ENCODE measurements around the gene TBL1X. TPM values are rescaled to one million over a fixed set of nuclear protein-coding genes. Genes with fewer than 3 reads are reported as not detected.

TBL1X gene
- total and polyA plus RNA-seq, 2 donors (not counting 1 experiment from before 2014, with no cell fraction given): 8.8 to 65.1 TPM

DNA sequence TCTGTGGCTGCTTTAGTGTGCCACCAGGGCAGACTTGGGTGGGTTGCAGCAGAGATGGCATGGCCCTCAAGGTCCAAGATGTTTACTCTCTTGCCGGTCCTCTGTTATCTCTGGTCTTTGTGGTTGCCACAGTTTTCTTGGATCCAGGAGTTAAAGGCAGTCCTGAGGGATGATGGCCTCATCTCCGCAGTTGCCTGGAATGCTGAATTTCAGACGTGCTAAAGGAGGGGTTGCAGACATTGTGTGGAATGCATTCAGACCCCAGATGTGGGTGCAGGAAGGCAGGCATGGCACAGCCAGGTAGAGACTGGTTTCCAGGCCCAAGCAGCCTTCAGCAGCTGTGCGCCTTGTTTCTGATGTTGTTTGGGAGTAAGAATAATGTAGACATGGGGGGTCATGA, 64.4 kb downstream of the TBL1X start:
- ChIA-PET CTCF (no interaction called here), POLR2A (no interaction called here)
- Histone ChIP-seq H2AFZ (ENCODE audit: insufficient read depth, low read depth, low read length, poor library complexity, severe bottlenecking) (no peak overlapping the region), H4K20me1 (ENCODE audit: control insufficient read depth, insufficient read depth, low read length, poor library complexity, severe bottlenecking) (peaks cover 26% of the 10 kb centered on the region), H3K9me3 (ENCODE audit: control extremely low read depth in 1 of 3, control insufficient read depth in 2 of 3, insufficient read depth in 1 of 3, low read length in 2 of 3) (no peaks in the 10 kb centered on the region), H3K27me3 (replicated peaks in 1 of 4; ENCODE audit: control extremely low read depth in 1 of 4, control insufficient read depth in 3 of 4, insufficient read depth in 4 of 4, low read length in 3 of 4) (no peaks in the 10 kb centered on the region), H3K27ac (ENCODE audit: low read length in 2 of 2) (no peak overlapping the region), H3K4me1 (ENCODE audit: control insufficient read depth in 2 of 2, insufficient read depth in 2 of 2, low read length in 2 of 2) (peaks cover 54 to 57% of the 10 kb centered on the region in 2 donors), H3K9ac (ENCODE audit: low read length) (no peak overlapping the region), H3K79me2 (ENCODE audit: control insufficient read depth, insufficient read depth, low read length) (peaks cover 73% of the 10 kb centered on the region), H3K36me3 (replicated peaks in 1 of 2; ENCODE audit: control extremely low read depth in 1 of 2, control insufficient read depth in 1 of 2, extremely low read depth in 1 of 2, insufficient read depth in 2 of 2, low read length in 1 of 2) (no peaks in the 10 kb centered on the region), H3K4me3 (ENCODE audit: control extremely low read depth in 1 of 5, extremely low read depth in 1 of 5, insufficient read depth in 1 of 5, low read depth in 2 of 5, low read length in 4 of 5) (no peak overlapping the region), H3K4me2 (replicated peaks; ENCODE audit: low read depth, low read length, poor library complexity, severe bottlenecking) (no peak overlapping the region)
- no peaks in the 10 kb centered on the region for H3K9me3 Mint-ChIP-seq (ENCODE audit: insufficient read depth)
- TF ChIP-seq, protein P1, sequence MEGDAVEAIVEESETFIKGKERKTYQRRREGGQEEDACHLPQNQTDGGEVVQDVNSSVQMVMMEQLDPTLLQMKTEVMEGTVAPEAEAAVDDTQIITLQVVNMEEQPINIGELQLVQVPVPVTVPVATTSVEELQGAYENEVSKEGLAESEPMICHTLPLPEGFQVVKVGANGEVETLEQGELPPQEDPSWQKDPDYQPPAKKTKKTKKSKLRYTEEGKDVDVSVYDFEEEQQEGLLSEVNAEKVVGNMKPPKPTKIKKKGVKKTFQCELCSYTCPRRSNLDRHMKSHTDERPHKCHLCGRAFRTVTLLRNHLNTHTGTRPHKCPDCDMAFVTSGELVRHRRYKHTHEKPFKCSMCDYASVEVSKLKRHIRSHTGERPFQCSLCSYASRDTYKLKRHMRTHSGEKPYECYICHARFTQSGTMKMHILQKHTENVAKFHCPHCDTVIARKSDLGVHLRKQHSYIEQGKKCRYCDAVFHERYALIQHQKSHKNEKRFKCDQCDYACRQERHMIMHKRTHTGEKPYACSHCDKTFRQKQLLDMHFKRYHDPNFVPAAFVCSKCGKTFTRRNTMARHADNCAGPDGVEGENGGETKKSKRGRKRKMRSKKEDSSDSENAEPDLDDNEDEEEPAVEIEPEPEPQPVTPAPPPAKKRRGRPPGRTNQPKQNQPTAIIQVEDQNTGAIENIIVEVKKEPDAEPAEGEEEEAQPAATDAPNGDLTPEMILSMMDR (IDR thresholded peaks at IDR 0.05): no peak
- TF ChIP-seq EZH2 (IDR thresholded peaks at IDR 0.05; ENCODE audit: borderline replicate concordance, insufficient read depth, low read depth, low read length, poor library complexity, severe bottlenecking): no peak
- ATAC-seq (ENCODE audit: low read depth): no peak
- H3K27ac Mint-ChIP-seq: no peak overlapping the region
- intact Hi-C loops (cut with micrococcal nuclease): loop anchor here (5.0 kb wide), 1 partner anchor 62 kb away; the partner anchor contains the start of gene TBL1X
- no peak for DNase-seq
- H3K4me3 Mint-ChIP-seq: no peak overlapping the region
- no peaks in the 10 kb centered on the region for H3K27me3 Mint-ChIP-seq
- WGBS (ENCODE audit: insufficient coverage): 100% methylated on average over 3 of the region's 4 CpGs
- H3K4me1 Mint-ChIP-seq: peaks cover 72% of the 10 kb centered on the region

DNA sequence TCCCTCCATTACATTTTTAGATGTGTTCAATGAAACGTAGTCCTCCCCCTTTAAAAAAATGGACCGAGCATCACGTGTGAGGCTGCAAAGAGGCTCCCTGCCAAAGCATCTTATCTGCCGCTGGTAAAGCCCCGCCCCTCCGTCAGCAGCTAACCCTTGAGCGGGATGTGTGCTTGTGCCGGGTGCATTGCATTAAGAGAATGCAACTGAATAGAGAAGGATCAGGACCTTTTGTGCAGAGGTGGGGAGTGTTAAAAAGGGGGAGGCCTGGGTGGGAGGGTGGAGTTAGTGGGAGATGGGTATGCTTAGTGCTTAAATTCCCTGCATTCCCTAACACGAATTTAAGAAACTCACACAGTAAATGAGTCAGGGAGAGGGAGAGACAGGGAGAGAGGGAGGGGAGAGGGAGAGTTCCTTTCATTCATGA, 66.0 kb downstream of the TBL1X start:
- H3K36me3 ChIP-seq (replicated peaks in 1 of 2; ENCODE audit: control extremely low read depth in 1 of 2, control insufficient read depth in 1 of 2, extremely low read depth in 1 of 2, insufficient read depth in 2 of 2, low read length in 1 of 2): no peaks in the 10 kb centered on the region
- Mint-ChIP-seq H3K27ac (peak overlapping the region; percentile 59), H3K4me1 (peaks cover 71% of the 10 kb centered on the region), H3K27me3 (no peaks in the 10 kb centered on the region), H3K9me3 (ENCODE audit: insufficient read depth) (no peaks in the 10 kb centered on the region), H3K4me3 (peak overlapping the region; percentile 66)
- TF ChIP-seq, protein P1 (IDR thresholded peaks at IDR 0.05): no peak
- no peak for TF ChIP-seq EZH2 (IDR thresholded peaks at IDR 0.05; ENCODE audit: borderline replicate concordance, insufficient read depth, low read depth, low read length, poor library complexity, severe bottlenecking)
- 0% methylated on average over 7 of the region's 9 CpGs for WGBS (ENCODE audit: insufficient coverage)
- peak overlapping the region in 4 of 5 experiments; percentile 6 to 36 (median 16) for H3K4me3 ChIP-seq (ENCODE audit: control extremely low read depth in 1 of 5, extremely low read depth in 1 of 5, insufficient read depth in 1 of 5, low read depth in 2 of 5, low read length in 4 of 5)
- H3K27me3 ChIP-seq (replicated peaks in 1 of 4; ENCODE audit: control extremely low read depth in 1 of 4, control insufficient read depth in 3 of 4, insufficient read depth in 4 of 4, low read length in 3 of 4): no peaks in the 10 kb centered on the region
- H3K9me3 ChIP-seq (ENCODE audit: control extremely low read depth in 1 of 3, control insufficient read depth in 2 of 3, insufficient read depth in 1 of 3, low read length in 2 of 3): no peaks in the 10 kb centered on the region
- H2AFZ ChIP-seq (ENCODE audit: insufficient read depth, low read depth, low read length, poor library complexity, severe bottlenecking): peak overlapping the region; percentile 32
- POLR2A ChIA-PET: no interaction called here
- peaks cover 81% of the 10 kb centered on the region for H3K79me2 ChIP-seq (ENCODE audit: control insufficient read depth, insufficient read depth, low read length)
- DNase-seq: peak; percentile 74
- H3K4me2 ChIP-seq (replicated peaks; ENCODE audit: low read depth, low read length, poor library complexity, severe bottlenecking): peak overlapping the region; percentile 63
- peak overlapping the region; percentile 10 to 60 for H3K27ac ChIP-seq (ENCODE audit: low read length in 2 of 2)
- intact Hi-C loops (cut with micrococcal nuclease): no loop called here
- H3K4me1 ChIP-seq (ENCODE audit: control insufficient read depth in 2 of 2, insufficient read depth in 2 of 2, low read length in 2 of 2): peaks cover 57 to 60% of the 10 kb centered on the region in 2 donors
- ATAC-seq (ENCODE audit: low read depth): peak; percentile 80
- CTCF ChIA-PET: no interaction called here
- H4K20me1 ChIP-seq (ENCODE audit: control insufficient read depth, insufficient read depth, low read length, poor library complexity, severe bottlenecking): peaks cover 25% of the 10 kb centered on the region
- H3K9ac ChIP-seq (ENCODE audit: low read length): no peak overlapping the region

Data from B cell (primary cell).